ENCODE data around the gene BRF1. TPM values are rescaled to one million over a fixed set of nuclear protein-coding genes. Genes with fewer than 3 reads are reported as not detected.

Gene BRF1
- total RNA-seq, 1 experiment from 2014 or later = 41.2 TPM

- Histone ChIP-seq H3K9ac (ENCODE audit: low read length) (no peak overlapping the region), H3K79me2 (ENCODE audit: insufficient read depth, low read length) (peaks cover 53% of the 10 kb centered on the region), H3K4me1 (ENCODE audit: control insufficient read depth in 1 of 2, insufficient read depth in 2 of 2, low read length in 2 of 2) (no peaks in the 10 kb centered on the region), H3K9me2 (ENCODE audit: insufficient read depth) (no peaks in the 10 kb centered on the region), H3K4me3 (replicated peaks in 1 of 2; ENCODE audit: low read depth in 1 of 2, low read length in 2 of 2) (no peak overlapping the region), H2AFZ (ENCODE audit: low read depth, low read length, poor library complexity, severe bottlenecking) (no peak overlapping the region), H3K27ac (ENCODE audit: low read depth, low read length) (no peak overlapping the region), H4K20me1 (ENCODE audit: insufficient read depth) (no peaks in the 10 kb centered on the region), H3K36me3 (ENCODE audit: control insufficient read depth in 1 of 2, insufficient read depth in 2 of 2, low read length in 2 of 2) (no peaks in the 10 kb centered on the region), H3K9me3 (ENCODE audit: control insufficient read depth in 1 of 2, insufficient read depth in 1 of 2, low read depth in 1 of 2, low read length in 2 of 2) (no peaks in the 10 kb centered on the region), H3K27me3 (ENCODE audit: insufficient read depth, low read length) (no peaks in the 10 kb centered on the region), H3K4me2 (ENCODE audit: low read length) (no peak overlapping the region)
- ATAC-seq (no peak), DNase-seq (ENCODE audit: low read depth, low spot score) (no peak)
- no TSS peak for BruUV-seq (replicated peaks)
- TF ChIP-seq TCF7L2 (IDR thresholded peaks at IDR 0.05; ENCODE audit: borderline replicate concordance, extremely low read depth, insufficient read depth, insufficient read length) (no peak), EZH2 (IDR thresholded peaks at IDR 0.05) (no peak), YY1 (IDR thresholded peaks at IDR 0.05; ENCODE audit: extremely low read depth, insufficient replicate concordance, low read depth, low read length) (no peak), SIN3A (IDR thresholded peaks at IDR 0.05; ENCODE audit: low read depth) (no peak), ELF1 (IDR thresholded peaks at IDR 0.05; ENCODE audit: borderline replicate concordance, low read depth) (no peak), ZBTB33 (IDR thresholded peaks at IDR 0.05; ENCODE audit: extremely low read depth, insufficient replicate concordance, low read length) (no peak), RAD21 (IDR thresholded peaks at IDR 0.05; ENCODE audit: low read depth) (no peak), ZNF274 (IDR thresholded peaks at IDR 0.05; ENCODE audit: low read depth, low read length) (no peak)
- ChIA-PET RAD21 (ENCODE audit: low non-redundant PET in 1 of 2, low total read pairs in 2 of 2, uncharacterized antibody in 2 of 2, unreplicated experiment in 2 of 2) (no interaction called here), POLR2A (no interaction called here), CTCF (no interaction called here)
- intact Hi-C loops (cut with micrococcal nuclease) = no loop called here
These were observed 59.2 kb downstream of the BRF1 start for GRCh38 chr14:105241641-105242040.

All from HCT116 (cell line).